BJ (cell line): Measurements from ENCODE around the gene GLRX3. TPM values are rescaled to one million over a fixed set of nuclear protein-coding genes. Genes with fewer than 3 reads are reported as not detected.

Experiments used
- CTCF ChIA-PET: fragments of 350-600 bp; formaldehyde crosslinking; extraction: SDS; loops from one replicate; lab custom pipeline; 2021; ENCODE audit warnings: antibody characterized with exemption, inconsistent platforms; lab: Yijun Ruan, JAX
- POLR2A ChIA-PET: fragments of 300-600 bp; sonication (Branson Sonifier 250); formaldehyde crosslinking; extraction: SDS; loops from one replicate; lab custom pipeline; 2021; ENCODE audit warnings: antibody characterized with exemption; lab: Charles Lee
- DNase-seq: peaks from one replicate; pipeline ENCODE4 v3.0.0-alpha.2; 2011; ENCODE audit warnings: low read depth
- H3K27me3 ChIP-seq: 2 replicates; pipeline ENCODE4 v1.6.0; 2011; ENCODE audit warnings: low read length; ENCODE audit not compliant: control insufficient read depth, insufficient read depth
- H3K36me3 ChIP-seq: 2 replicates; pipeline ENCODE4 v1.5.1; 2011; ENCODE audit warnings: low read length; ENCODE audit not compliant: control insufficient read depth, insufficient read depth
- H3K4me3 ChIP-seq: 2 replicates; pipeline ENCODE4 v1.5.1; 2011; ENCODE audit warnings: low read depth, mild to moderate bottlenecking, control low read depth, low read length
- polyA plus RNA-seq: library from polyadenylated mRNA; depleted of rRNA; stranded (reverse); fragments of >200 nt; gene quantifications from 2 replicates; pipeline ENCODE4 v1.2.3, GENCODE V29; 2011
- TF ChIP-seq, protein P1 (sequence below): IDR thresholded peaks from 2 replicates; pipeline ENCODE4 v1.5.1; 2011; ENCODE audit warnings: low read depth, mild to moderate bottlenecking, control low read depth, inconsistent platforms, low read length, moderate library complexity; ENCODE audit not compliant: insufficient read depth

GLRX3 gene
- polyA plus RNA-seq, 1 experiment: 51.3 TPM

DNA sequence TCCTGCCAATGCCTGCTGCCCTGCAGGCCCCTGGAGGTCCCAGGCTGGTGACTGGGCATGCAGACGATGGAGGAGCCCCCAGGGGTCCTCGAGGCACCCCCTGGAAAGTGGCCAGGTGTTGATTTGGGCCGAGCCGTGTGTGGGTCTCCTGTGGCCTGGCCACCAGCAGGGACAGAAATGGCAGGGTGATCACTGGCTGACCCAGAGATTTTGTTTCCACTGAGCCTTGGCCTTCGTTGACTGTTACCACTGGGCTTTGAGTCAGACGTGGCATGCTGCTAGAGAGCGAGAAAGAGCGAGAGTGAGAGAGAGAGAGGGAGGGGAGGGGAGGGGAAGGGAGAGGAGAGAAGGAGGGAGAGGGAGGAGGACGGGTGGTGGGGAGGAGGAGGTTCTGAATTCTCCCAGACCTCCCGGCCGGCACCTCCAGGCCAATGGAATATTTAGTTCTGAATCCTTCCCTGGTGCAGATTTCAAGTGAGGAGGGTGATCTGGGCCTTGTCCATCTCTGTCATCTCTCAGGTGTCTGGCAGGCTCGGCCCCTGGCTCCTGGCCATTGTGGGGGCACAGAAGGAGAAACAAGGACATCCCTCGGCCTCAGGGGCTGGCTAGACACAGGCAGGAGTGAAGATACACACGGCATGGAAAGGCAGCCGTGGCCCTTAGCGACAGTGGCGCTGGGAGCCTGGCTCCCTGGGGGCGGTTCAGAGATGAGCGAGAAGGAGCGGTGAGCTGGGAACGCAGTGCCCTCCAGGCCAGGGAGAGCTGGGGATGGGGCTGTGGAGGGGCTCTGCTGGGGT, 58.2 kb downstream of the GLRX3 start:
- ChIA-PET POLR2A (no interaction called here), CTCF (no interaction called here)
- DNase-seq: no peak
- Histone ChIP-seq H3K36me3 (no peaks in the 10 kb centered on the region), H3K4me3 (no peak overlapping the region), H3K27me3 (no peaks in the 10 kb centered on the region)
- TF ChIP-seq, protein P1, sequence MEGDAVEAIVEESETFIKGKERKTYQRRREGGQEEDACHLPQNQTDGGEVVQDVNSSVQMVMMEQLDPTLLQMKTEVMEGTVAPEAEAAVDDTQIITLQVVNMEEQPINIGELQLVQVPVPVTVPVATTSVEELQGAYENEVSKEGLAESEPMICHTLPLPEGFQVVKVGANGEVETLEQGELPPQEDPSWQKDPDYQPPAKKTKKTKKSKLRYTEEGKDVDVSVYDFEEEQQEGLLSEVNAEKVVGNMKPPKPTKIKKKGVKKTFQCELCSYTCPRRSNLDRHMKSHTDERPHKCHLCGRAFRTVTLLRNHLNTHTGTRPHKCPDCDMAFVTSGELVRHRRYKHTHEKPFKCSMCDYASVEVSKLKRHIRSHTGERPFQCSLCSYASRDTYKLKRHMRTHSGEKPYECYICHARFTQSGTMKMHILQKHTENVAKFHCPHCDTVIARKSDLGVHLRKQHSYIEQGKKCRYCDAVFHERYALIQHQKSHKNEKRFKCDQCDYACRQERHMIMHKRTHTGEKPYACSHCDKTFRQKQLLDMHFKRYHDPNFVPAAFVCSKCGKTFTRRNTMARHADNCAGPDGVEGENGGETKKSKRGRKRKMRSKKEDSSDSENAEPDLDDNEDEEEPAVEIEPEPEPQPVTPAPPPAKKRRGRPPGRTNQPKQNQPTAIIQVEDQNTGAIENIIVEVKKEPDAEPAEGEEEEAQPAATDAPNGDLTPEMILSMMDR: no peak

DNA sequence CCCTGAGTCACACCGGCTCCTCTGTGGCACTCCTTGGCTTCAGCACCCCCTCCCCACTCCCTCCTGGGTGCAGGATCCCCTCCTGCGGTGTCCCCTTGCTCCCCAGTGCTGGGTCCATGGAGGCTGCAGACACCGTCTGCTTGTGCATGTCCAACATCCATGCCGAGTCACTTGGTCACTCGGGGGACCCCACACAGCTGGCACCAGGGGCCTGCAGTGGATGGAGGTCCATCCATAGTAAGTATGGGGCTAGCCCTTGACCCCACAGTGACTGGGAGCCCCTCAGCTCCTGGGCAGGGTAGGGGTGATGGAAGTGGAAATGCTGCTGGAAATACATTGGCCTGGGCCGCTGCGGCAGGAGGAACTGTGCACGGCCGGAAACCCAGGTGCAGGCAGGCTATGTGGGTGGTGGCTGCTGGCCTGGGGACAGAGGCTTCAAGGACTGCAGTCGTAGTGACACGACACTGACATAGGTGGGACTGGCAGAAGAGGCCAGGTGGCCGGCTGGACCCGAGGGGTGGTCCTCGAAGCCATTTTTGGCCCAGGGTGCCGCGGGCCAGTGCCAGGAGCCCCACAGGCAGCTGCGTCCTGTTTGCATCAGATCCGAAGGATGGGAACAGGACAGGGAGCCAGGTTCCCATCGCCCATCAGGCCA, 58.9 kb downstream of the GLRX3 start:
- TF ChIP-seq, protein P1: no peak
- no peak overlapping the region for H3K4me3 ChIP-seq
- no peaks in the 10 kb centered on the region for H3K27me3 ChIP-seq
- no peak for DNase-seq
- ChIA-PET POLR2A (no interaction called here), CTCF (interaction anchor here (0.6 kb wide), 1 partner anchor 1679 kb away, joined by 3 read pairs; no protein-coding TSS in a partner anchor)
- H3K36me3 ChIP-seq: no peaks in the 10 kb centered on the region

DNA sequence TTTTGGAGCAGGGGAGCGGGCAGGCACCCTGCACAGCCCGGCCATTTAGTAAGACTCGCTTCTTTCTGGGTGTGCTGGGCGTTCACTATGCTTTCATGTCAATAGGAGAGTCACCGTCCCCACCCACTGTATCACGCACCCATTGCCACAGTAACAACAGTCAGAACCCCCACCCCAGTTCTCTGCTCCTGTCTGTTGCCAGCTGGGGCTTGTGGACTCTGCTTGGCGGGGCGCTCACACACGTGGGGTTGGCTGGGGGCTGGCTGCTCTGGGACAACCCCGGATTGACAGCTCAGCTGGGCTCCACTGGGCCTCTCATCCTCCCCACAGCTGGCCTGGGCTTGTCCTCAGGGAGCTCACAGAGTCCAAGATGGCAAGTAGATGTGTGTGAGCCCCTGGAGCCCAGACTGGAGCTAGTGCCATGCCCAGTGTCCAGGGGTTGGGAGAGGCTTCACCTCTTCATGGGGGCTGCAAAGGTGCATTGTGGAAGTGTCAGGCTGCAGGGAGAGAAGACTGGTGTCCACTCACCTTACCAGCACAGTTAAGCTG, 59.6 kb downstream of the GLRX3 start:
- ChIA-PET CTCF (no interaction called here), POLR2A (no interaction called here)
- no peak for DNase-seq
- Histone ChIP-seq H3K36me3 (no peaks in the 10 kb centered on the region), H3K4me3 (no peak overlapping the region), H3K27me3 (no peaks in the 10 kb centered on the region)
- TF ChIP-seq, protein P1: no peak

DNA sequence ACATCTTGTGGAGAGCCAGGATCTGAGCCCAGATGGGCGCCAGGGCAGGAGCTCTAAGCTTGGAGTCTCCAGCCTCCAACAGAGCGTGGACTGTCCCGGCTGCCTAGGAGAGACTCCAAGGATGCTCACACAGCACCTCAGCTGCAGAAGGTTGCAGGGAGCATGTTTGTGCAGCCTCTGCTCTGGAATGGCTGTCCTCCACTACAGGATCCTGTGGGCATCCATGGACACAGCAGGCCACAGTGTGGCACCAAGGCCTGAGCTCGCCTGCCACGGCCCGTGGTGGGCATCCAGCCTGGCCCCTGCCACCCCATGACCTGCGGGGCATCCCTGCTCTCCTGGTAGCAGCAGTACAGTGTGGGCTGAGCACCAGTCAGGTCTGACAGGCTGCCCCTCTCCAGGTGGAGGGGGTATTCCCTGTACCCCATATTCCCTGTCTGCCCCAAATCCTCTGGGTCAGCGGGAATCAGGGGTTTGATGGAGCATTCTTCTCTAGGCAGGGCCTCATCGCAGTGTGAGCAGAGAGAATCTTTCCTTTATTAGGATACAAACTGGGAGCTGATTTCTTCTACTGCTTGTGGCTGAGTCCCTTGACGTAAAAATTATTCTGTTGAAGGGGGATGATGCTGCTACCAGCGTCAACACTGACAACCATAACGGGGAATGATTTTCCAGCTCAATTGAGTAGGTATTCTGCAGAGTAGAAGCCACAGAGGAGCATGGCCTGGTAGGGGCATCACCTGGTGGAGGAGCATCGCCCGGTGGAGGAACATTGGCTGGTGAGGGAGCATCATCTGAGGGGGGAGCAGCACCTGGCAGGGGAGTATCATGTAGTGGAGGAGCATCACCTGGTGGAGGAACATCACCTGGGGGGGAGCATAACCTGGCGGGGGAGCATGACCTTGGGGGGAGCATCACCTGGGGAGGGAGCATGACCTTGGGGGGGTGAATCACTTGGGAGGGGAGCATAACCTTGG, 60.6 kb downstream of the GLRX3 start:
- CTCF ChIA-PET: no interaction called here
- Histone ChIP-seq H3K36me3 (no peaks in the 10 kb centered on the region), H3K27me3 (no peaks in the 10 kb centered on the region), H3K4me3 (no peak overlapping the region)
- no peak for DNase-seq
- TF ChIP-seq, protein P1: no peak
- POLR2A ChIA-PET: no interaction called here
